GM23338 (cell line): Measurements from ENCODE around the gene CYP46A1. TPM values are rescaled to one million over a fixed set of nuclear protein-coding genes. Genes with fewer than 3 reads are reported as not detected.

ENCODE experiments used
- ATAC-seq: fragments of 200-7000 bp; cut with Tn5 transposase; 3 replicates; pipeline ENCODE4 v1.9.1; 2020
- DNase-seq: peaks from one replicate; pipeline ENCODE4 v3.0.0-alpha.2; 2015; ENCODE audit warnings: low spot score
- H2AFZ ChIP-seq: fragments of 200-600 bp; sonication (generic); 2 replicates; pipeline ENCODE4 v1.8.0; 2016; ENCODE audit warnings: antibody characterized with exemption, mild to moderate bottlenecking, moderate library complexity
- H3F3A ChIP-seq: fragments of 200-600 bp; sonication (generic); replicated peaks from 2 replicates; pipeline ENCODE4 v1.8.0; 2017; ENCODE audit warnings: antibody characterized with exemption, mixed run types, low read depth
- H3K27ac ChIP-seq: fragments of 200-600 bp; sonication (generic); 2 replicates; pipeline ENCODE4 v1.6.1; 2016; ENCODE audit warnings: low read depth
- H3K27me3 ChIP-seq: fragments of 200-600 bp; sonication (generic); 2 replicates; pipeline ENCODE4 v1.8.0; 2016; ENCODE audit warnings: mild to moderate bottlenecking, mixed run types, moderate library complexity; ENCODE audit not compliant: insufficient read depth
- H3K36me3 ChIP-seq: fragments of 200-600 bp; sonication (generic); 2 replicates; pipeline ENCODE4 v1.8.0; 2016; ENCODE audit warnings: mild to moderate bottlenecking; ENCODE audit not compliant: insufficient read depth
- H3K4me1 ChIP-seq: fragments of 200-600 bp; sonication (generic); 2 replicates; pipeline ENCODE4 v1.8.0; 2016; ENCODE audit warnings: mild to moderate bottlenecking, moderate library complexity; ENCODE audit not compliant: insufficient read depth
- H3K4me2 ChIP-seq: fragments of 200-600 bp; sonication (generic); 2 replicates; pipeline ENCODE4 v1.7.1; 2017; ENCODE audit warnings: mixed run types
- H3K4me3 ChIP-seq: fragments of 200-600 bp; sonication (generic); 2 replicates; pipeline ENCODE4 v1.6.1; 2016; ENCODE audit warnings: mixed run types
- H3K79me2 ChIP-seq: fragments of 200-600 bp; sonication (generic); replicated peaks from 2 replicates; pipeline ENCODE4 v1.8.0; 2017; ENCODE audit warnings: mild to moderate bottlenecking; ENCODE audit not compliant: insufficient read depth
- H3K9me2 ChIP-seq: fragments of 200-600 bp; sonication (generic); 2 replicates; pipeline ENCODE4 v1.8.0; 2017; ENCODE audit not compliant: insufficient read depth
- H4K20me1 ChIP-seq: fragments of 200-600 bp; sonication (generic); replicated peaks from 2 replicates; pipeline ENCODE4 v1.8.0; 2017; ENCODE audit warnings: mild to moderate bottlenecking; ENCODE audit not compliant: insufficient read depth
- H3K27ac Mint-ChIP-seq: 2 replicates; pipeline ENCODE4 v1.8.0; 2020; ENCODE audit warnings: inconsistent platforms, mild to moderate bottlenecking, moderate library complexity, mixed read lengths
- H3K27me3 Mint-ChIP-seq: 3 replicates; pipeline ENCODE4 v1.8.0; 2022; ENCODE audit warnings: low read depth, mild to moderate bottlenecking, moderate library complexity, mixed read lengths, inconsistent platforms; ENCODE audit not compliant: insufficient read depth, poor library complexity
- H3K36me3 Mint-ChIP-seq: 3 replicates; pipeline ENCODE4 v1.8.0; 2021; ENCODE audit warnings: low read depth, mild to moderate bottlenecking, inconsistent platforms, moderate library complexity, mixed read lengths
- H3K4me1 Mint-ChIP-seq: 3 replicates; pipeline ENCODE4 v1.8.0; 2020; ENCODE audit warnings: mild to moderate bottlenecking, inconsistent platforms, mixed read lengths
- H3K4me3 Mint-ChIP-seq: 3 replicates; pipeline ENCODE4 v1.8.0; 2021; ENCODE audit warnings: moderate library complexity, mild to moderate bottlenecking, inconsistent platforms, mixed read lengths
- H3K9me3 Mint-ChIP-seq: 3 replicates; pipeline ENCODE4 v1.8.0; 2020; ENCODE audit warnings: moderate library complexity, mild to moderate bottlenecking, inconsistent platforms, mixed read lengths
- CREB1 ChIP-seq: fragments of 250-450 bp; sonication (Bioruptor Pico); IDR thresholded peaks from 2 replicates; pipeline ENCODE4 v1.5.0; 2020; ENCODE audit warnings: low read depth, mild to moderate bottlenecking, moderate library complexity
- CTCF ChIP-seq, 2 experiments: fragments of 200-600 bp in 1 of 2; sonication (generic) in 1 of 2; conservative IDR thresholded peaks; 2 replicates each; pipeline versions ENCODE4 v1.5.1 to v1.6.1; 2016 to 2017; ENCODE audit warnings: antibody characterized with exemption in 2 of 2, low read depth in 2 of 2, mild to moderate bottlenecking in 2 of 2, moderate library complexity in 1 of 2
- ETS1 ChIP-seq: IDR thresholded peaks from 2 replicates; pipeline ENCODE4 v1.6.1; 2016; ENCODE audit warnings: antibody characterized with exemption
- EZH2phosphoT487 ChIP-seq: fragments of 200-600 bp; sonication (generic); IDR thresholded peaks from one replicate; pipeline ENCODE4 v1.8.1; 2018; ENCODE audit warnings: antibody characterized with exemption; ENCODE audit not compliant: unreplicated experiment
- JUNB ChIP-seq: IDR thresholded peaks from one replicate; pipeline ENCODE4 v1.6.1; 2016; ENCODE audit warnings: antibody characterized with exemption; ENCODE audit not compliant: unreplicated experiment
- POLR2AphosphoS5 ChIP-seq: IDR thresholded peaks from 2 replicates; pipeline ENCODE4 v1.6.1; 2016; ENCODE audit warnings: antibody characterized with exemption, low read depth
- ZNF462 ChIP-seq: fragments of 250-450 bp; sonication (Bioruptor Pico); IDR thresholded peaks from 2 replicates; pipeline ENCODE4 v1.5.0; 2020; ENCODE audit warnings: mild to moderate bottlenecking, moderate library complexity
- polyA plus RNA-seq: library from polyadenylated mRNA; unstranded; fragments of >200 nt; fragmentation: Nextera tagmentation; extraction: Ambion mirVana; gene quantifications from 2 replicates; pipeline ENCODE4 v1.2.1, GENCODE V29; 2016
- total RNA-seq: library from RNA; depleted of rRNA; stranded (reverse); fragments of >200 nt; shearing (Covaris generic); gene quantifications from 2 replicates; pipeline ENCODE4 v1.2.3, GENCODE V29; 2014

CYP46A1 gene
- total and polyA plus RNA-seq, 2 experiments from 2014 or later, result 0.59 to 0.66 TPM

GRCh38 chr14:99687284-99688209 lies 3.4 kb downstream of the CYP46A1 start:
- peaks cover 14% of the 10 kb centered on the region for H3K27me3 Mint-ChIP-seq
- no peak overlapping the region for H3K4me3 Mint-ChIP-seq

More at GRCh38 chr14:99687284-99688209, 3.4 kb downstream of the CYP46A1 start:
- no peak overlapping the region for H3K27ac ChIP-seq
- no peaks in the 10 kb centered on the region; the same call in 2 of the 3 replicates for H3K36me3 Mint-ChIP-seq
- H3K9me3 Mint-ChIP-seq, result no peaks in the 10 kb centered on the region
- H3K27ac Mint-ChIP-seq, result no peak overlapping the region
- no peaks in the 10 kb centered on the region for H4K20me1 ChIP-seq
- H3K9me2 ChIP-seq, result no peaks in the 10 kb centered on the region
- H3K4me2 ChIP-seq, result no peak overlapping the region
- peaks cover 32% of the 10 kb centered on the region for H3K4me1 Mint-ChIP-seq
- H3K36me3 ChIP-seq, result no peaks in the 10 kb centered on the region
- no peaks in the 10 kb centered on the region for H3K79me2 ChIP-seq
- H3K4me3 ChIP-seq, result no peak overlapping the region
- H3K27me3 ChIP-seq, result no peaks in the 10 kb centered on the region
- no peaks in the 10 kb centered on the region for H3F3A ChIP-seq
- peak; percentile 6 for ATAC-seq
- peak overlapping the region; percentile 81 for H2AFZ ChIP-seq
- H3K4me1 ChIP-seq, result peaks cover 11% of the 10 kb centered on the region
- peak; percentile 82 for DNase-seq
- TF ChIP-seq JUNB, result no peak
- peak; percentile 86 to 90 for TF ChIP-seq CTCF (conservative IDR thresholded peaks at IDR 0.05; ENCODE audit: low read depth in 2 of 2)
- TF ChIP-seq ETS1, result no peak
- TF ChIP-seq EZH2phosphoT487, result no peak
- TF ChIP-seq ZNF462, result no peak
- TF ChIP-seq CREB1, result no peak
- TF ChIP-seq POLR2AphosphoS5, result no peak
